CD4-positive, alpha-beta T cell treated with Interleukin-6 for 4 hours (primary cell): Measurements from ENCODE around the gene SHROOM3.
"Not testable (repeated sequence)": the region's sequence is repeated elsewhere in the genome, so short reads cannot be mapped to it uniquely, and the experiment has no call there.

ENCODE experiments used
- DNase-seq: peaks from one replicate; pipeline ENCODE4 v3.0.0-alpha.2; 2020; ENCODE audit warnings: mixed read lengths

SHROOM3 gene

GRCh38 chr4:76597423-76597979, 162.5 kb downstream of the SHROOM3 start:
- DNase-seq = no peak

GRCh38 chr4:76600447-76600846, 165.4 kb downstream of the SHROOM3 start:
- no peak for DNase-seq

- no peak for DNase-seq
Observed at GRCh38 chr4:76601791-76602190, 166.8 kb downstream of the SHROOM3 start.

GRCh38 chr4:76605099-76605563, 170.1 kb downstream of the SHROOM3 start:
- no peak for DNase-seq

GRCh38 chr4:76606645-76607265, 171.7 kb downstream of the SHROOM3 start:
- no peak for DNase-seq

- no peak for DNase-seq
Observed at GRCh38 chr4:76607266-76607799, 172.3 kb downstream of the SHROOM3 start.

GRCh38 chr4:76607846-76608245, 172.8 kb downstream of the SHROOM3 start:
- no peak for DNase-seq

- not testable (repeated sequence) for DNase-seq
Observed at GRCh38 chr4:76608549-76608948, 173.5 kb downstream of the SHROOM3 start.

- no peak for DNase-seq
Observed at GRCh38 chr4:76610751-76611547, 175.9 kb downstream of the SHROOM3 start.

- no peak for DNase-seq
Observed at GRCh38 chr4:76611616-76612207, 176.7 kb downstream of the SHROOM3 start.

GRCh38 chr4:76614589-76614988, 179.6 kb downstream of the SHROOM3 start:
- no peak for DNase-seq

- no peak for DNase-seq
Observed at GRCh38 chr4:76615999-76616398, 181.0 kb downstream of the SHROOM3 start.

GRCh38 chr4:76616526-76616925, 181.5 kb downstream of the SHROOM3 start:
- DNase-seq = no peak

GRCh38 chr4:76620723-76621468, 185.9 kb downstream of the SHROOM3 start:
- no peak for DNase-seq

- DNase-seq = no peak
Observed at GRCh38 chr4:76622126-76622525, 187.1 kb downstream of the SHROOM3 start.

- DNase-seq = no peak
Observed at GRCh38 chr4:76622717-76623116, 187.7 kb downstream of the SHROOM3 start.

GRCh38 chr4:76623217-76624045, 188.4 kb downstream of the SHROOM3 start:
- DNase-seq = no peak

GRCh38 chr4:76624241-76624681, 189.2 kb downstream of the SHROOM3 start:
- no peak for DNase-seq

- DNase-seq = no peak
Observed at GRCh38 chr4:76624931-76625715, 190.1 kb downstream of the SHROOM3 start.

- no peak for DNase-seq
Observed at GRCh38 chr4:76626686-76627465, 191.8 kb downstream of the SHROOM3 start.
